ENCODE results near the gene ELMO2.

Gene ELMO2

GRCh38 chr20:46355778-46356177 is 50.6 kb downstream of the ELMO2 start:
- TF ChIP-seq, protein P1, sequence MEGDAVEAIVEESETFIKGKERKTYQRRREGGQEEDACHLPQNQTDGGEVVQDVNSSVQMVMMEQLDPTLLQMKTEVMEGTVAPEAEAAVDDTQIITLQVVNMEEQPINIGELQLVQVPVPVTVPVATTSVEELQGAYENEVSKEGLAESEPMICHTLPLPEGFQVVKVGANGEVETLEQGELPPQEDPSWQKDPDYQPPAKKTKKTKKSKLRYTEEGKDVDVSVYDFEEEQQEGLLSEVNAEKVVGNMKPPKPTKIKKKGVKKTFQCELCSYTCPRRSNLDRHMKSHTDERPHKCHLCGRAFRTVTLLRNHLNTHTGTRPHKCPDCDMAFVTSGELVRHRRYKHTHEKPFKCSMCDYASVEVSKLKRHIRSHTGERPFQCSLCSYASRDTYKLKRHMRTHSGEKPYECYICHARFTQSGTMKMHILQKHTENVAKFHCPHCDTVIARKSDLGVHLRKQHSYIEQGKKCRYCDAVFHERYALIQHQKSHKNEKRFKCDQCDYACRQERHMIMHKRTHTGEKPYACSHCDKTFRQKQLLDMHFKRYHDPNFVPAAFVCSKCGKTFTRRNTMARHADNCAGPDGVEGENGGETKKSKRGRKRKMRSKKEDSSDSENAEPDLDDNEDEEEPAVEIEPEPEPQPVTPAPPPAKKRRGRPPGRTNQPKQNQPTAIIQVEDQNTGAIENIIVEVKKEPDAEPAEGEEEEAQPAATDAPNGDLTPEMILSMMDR (conservative IDR thresholded peaks at IDR 0.05; ENCODE audit: low read length): no peak
- DNase-seq (ENCODE audit: low read depth): no peak
- no peak overlapping the region for H3K4me3 ChIP-seq (ENCODE audit: low read length)

DNA sequence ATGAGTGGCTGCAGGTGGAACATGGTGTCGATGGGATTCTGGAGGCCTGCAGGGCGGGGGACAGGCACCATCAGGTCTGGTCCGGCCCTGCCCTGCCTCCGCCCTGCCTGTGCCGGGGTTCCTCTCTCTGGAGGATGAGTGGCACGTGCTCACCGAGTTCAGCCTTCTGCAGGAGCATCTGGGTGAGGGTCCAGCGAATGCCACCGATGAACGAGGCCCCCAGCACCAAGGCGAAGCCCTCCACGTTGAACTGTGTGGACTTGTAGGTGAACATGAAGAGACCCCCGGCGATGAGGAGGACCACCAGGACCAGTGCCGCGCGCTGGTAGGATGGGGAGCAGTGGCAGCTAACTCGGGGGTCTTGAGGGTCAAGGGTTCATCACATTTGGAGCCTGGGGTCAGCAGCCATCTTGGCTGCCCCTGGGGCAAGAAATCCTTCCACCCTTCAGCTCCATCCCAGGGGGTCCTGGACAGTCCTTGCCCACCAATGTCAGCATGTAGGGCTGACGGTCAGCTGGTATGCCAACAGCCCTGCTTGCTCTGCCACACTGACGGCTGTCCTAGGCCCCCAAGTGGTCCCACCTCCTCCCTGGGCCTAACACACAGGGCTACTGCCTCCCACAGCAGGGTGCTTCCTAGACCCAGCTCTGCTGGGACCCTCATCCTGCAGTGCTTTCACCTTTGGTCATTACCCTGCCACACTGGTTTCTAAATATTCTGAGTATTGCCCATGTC is 51.3 kb downstream of the ELMO2 start:
- no peak for DNase-seq (ENCODE audit: low read depth)
- TF ChIP-seq, protein P1 (conservative IDR thresholded peaks at IDR 0.05; ENCODE audit: low read length): no peak
- no peak overlapping the region for H3K4me3 ChIP-seq (ENCODE audit: low read length)

GRCh38 chr20:46354207-46354555 is 52.2 kb downstream of the ELMO2 start:
- TF ChIP-seq, protein P1 (conservative IDR thresholded peaks at IDR 0.05; ENCODE audit: low read length): no peak
- no peak overlapping the region for H3K4me3 ChIP-seq (ENCODE audit: low read length)
- DNase-seq (ENCODE audit: low read depth): no peak

DNA sequence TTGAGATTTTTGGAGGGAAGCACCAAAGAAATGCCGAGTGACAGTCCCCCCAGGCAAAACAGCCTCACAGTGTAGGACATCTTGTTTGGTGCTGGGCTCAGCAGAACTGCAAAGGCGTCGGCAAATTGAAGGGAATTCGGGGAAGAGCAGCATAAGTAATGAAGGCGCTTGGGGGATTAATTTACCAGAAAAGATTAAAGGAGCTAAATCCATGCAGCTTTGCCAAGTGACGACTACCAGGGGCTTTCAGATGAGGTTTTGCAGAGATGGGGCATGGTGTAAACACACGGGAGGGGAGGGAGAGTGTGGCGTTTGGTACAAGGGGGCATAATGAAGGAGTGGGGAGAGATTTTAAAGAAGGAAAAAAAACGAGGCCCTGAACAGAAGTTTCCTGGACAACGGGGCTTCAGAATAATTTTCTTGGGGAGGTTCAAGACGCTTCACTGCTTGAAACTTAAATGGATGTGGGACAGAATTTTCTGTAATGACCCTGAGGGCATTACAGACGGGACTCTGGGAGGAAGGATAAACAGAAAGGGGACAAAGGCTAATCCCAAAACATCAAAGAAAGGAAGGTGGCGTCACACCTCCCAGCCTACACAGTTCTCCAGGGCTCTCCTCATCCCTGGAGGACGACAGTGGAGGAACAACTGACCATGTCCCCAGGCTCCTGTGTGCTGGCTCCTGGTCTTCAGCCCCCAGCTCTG is 52.8 kb downstream of the ELMO2 start:
- no peak overlapping the region for H3K4me3 ChIP-seq (ENCODE audit: low read length)
- no peak for DNase-seq (ENCODE audit: low read depth)
- TF ChIP-seq, protein P1 (conservative IDR thresholded peaks at IDR 0.05; ENCODE audit: low read length): no peak

- H3K4me3 ChIP-seq (ENCODE audit: low read length): no peak overlapping the region
- TF ChIP-seq, protein P1 (conservative IDR thresholded peaks at IDR 0.05; ENCODE audit: low read length): no peak
- no peak for DNase-seq (ENCODE audit: low read depth)
Measured at GRCh38 chr20:46352370-46352938, 54.0 kb downstream of the ELMO2 start.

DNA sequence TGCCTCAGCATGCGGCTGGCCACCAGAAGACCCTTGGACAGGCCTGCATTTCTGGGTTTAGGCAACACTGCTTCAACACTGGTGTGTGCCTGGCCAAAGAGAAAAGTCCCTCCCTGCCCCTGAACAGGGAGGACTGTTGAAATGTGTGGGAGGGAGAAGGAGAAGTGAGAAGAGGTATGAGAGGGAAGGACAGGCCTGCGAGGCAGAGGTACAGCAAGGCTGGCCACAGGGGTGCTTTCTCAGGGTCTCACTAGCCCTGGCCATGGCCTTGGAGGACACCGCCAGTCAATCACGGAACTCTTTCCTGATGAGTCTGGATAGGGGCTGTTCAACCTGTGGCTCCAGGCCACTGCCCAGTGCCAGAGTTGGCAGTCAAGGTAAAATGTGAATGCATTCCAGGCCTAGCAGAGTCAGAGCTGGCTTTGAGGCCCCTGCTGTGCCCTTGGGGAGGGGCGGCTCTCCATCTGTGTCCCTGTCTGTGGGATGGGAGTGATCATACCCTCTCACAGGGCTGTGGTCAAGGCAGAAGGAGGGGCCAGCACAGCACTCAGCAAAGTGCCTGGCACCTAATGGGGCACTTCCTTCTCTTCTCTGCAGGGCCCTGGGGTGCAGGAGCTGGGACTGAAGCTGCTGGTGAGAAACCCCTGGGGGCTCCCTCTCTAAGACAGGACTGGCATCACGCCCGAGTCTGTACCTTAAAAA is 54.9 kb downstream of the ELMO2 start:
- H3K4me3 ChIP-seq (ENCODE audit: low read length): no peak overlapping the region
- no peak for DNase-seq (ENCODE audit: low read depth)
- TF ChIP-seq, protein P1 (conservative IDR thresholded peaks at IDR 0.05; ENCODE audit: low read length): no peak

Measured in AG10803 (cell line).